Stimulated activated CD4-positive, alpha-beta T cell treated with anti-CD3 and anti-CD28 coated beads, Interleukin-15, amount 100 ng/mL, for 1 hour (primary cell): Measurements from ENCODE around the gene ZBBX.

Experiments
- DNase-seq, 2 donors: peaks; one replicate each; pipeline ENCODE4 v3.0.0-alpha.2; 2020; ENCODE audit warnings: low read depth in 1 of 2, low spot score in 1 of 2

The ZBBX gene

GRCh38 chr3:167306319-167306718, 73.8 kb downstream of the ZBBX start:
- DNase-seq = no peak

- DNase-seq = no peak
Measured at GRCh38 chr3:167305340-167305890, 74.7 kb downstream of the ZBBX start.

GRCh38 chr3:167304077-167304476, 76.0 kb downstream of the ZBBX start:
- no peak for DNase-seq

GRCh38 chr3:167302678-167303077, 77.4 kb downstream of the ZBBX start:
- DNase-seq = no peak

GRCh38 chr3:167300207-167300606, 79.9 kb downstream of the ZBBX start:
- DNase-seq = no peak

- DNase-seq = no peak
Measured at GRCh38 chr3:167289435-167289834, 90.7 kb downstream of the ZBBX start.

- no peak for DNase-seq
Measured at GRCh38 chr3:167288737-167289136, 91.4 kb downstream of the ZBBX start.

GRCh38 chr3:167287308-167287707, 92.8 kb downstream of the ZBBX start:
- DNase-seq = no peak

GRCh38 chr3:167274141-167274874, 105.8 kb downstream of the ZBBX start:
- no peak for DNase-seq

GRCh38 chr3:167253037-167253436, 127.1 kb downstream of the ZBBX start:
- no peak for DNase-seq

- no peak for DNase-seq
Measured at GRCh38 chr3:167251678-167252077, 128.4 kb downstream of the ZBBX start.

- DNase-seq = no peak
Measured at GRCh38 chr3:167246252-167246651, 133.8 kb downstream of the ZBBX start.

GRCh38 chr3:167241048-167241845, 138.8 kb downstream of the ZBBX start:
- no peak for DNase-seq

- DNase-seq = no peak
Measured at GRCh38 chr3:167228135-167228534, 152.0 kb downstream of the ZBBX start.

- no peak for DNase-seq
Measured at GRCh38 chr3:167225821-167226220, 154.3 kb downstream of the ZBBX start.

GRCh38 chr3:167209011-167209410, 171.1 kb downstream of the ZBBX start:
- DNase-seq = no peak

- no peak for DNase-seq
Measured at GRCh38 chr3:167203062-167203461, 177.0 kb downstream of the ZBBX start.

GRCh38 chr3:167198949-167199600, 181.0 kb downstream of the ZBBX start:
- no peak for DNase-seq
